Measurements from ENCODE around the gene ROR1. TPM values are rescaled to one million over a fixed set of nuclear protein-coding genes. Genes with fewer than 3 reads are reported as not detected.

Gene ROR1
- total and polyA plus RNA-seq, 9 of the 15 experiments (the other 6 are each of a cell fraction or from before 2014, with no cell fraction given) = 0.02 TPM; not detected in 8

- in situ Hi-C loops (cut with MboI) = no loop called here
- BruUV-seq (replicated peaks) = no TSS peak
- no peak for FAIRE-seq
- TF ChIP-seq ARID4B (CRISPR knock-in tag; IDR thresholded peaks at IDR 0.05) (no peak), SP1 (CRISPR knock-in tag; IDR thresholded peaks at IDR 0.05) (no peak), ZHX1 (conservative IDR thresholded peaks at IDR 0.05; ENCODE audit: low read length) (no peak), NKRF (IDR thresholded peaks at IDR 0.05; ENCODE audit: borderline replicate concordance) (no peak), VEZF1 (CRISPR knock-in tag; IDR thresholded peaks at IDR 0.05) (no peak), EGR1 (conservative IDR thresholded peaks at IDR 0.05) (no peak), ZNF696 (CRISPR knock-in tag; conservative IDR thresholded peaks at IDR 0.05) (no peak), NRF1 (conservative IDR thresholded peaks at IDR 0.05 in 1 of 2, IDR thresholded peaks at IDR 0.05 in 1 of 2) (no peak), ZBTB26 (CRISPR knock-in tag; IDR thresholded peaks at IDR 0.05) (no peak), CHD4 (IDR thresholded peaks at IDR 0.05; ENCODE audit: insufficient read depth, insufficient replicate concordance, low read depth, low read length, poor library complexity, severe bottlenecking) (no peak)
These were observed 162.5 kb downstream of the ROR1 start for GRCh38 chr1:63936276-63936675.

More at GRCh38 chr1:63936276-63936675, 162.5 kb downstream of the ROR1 start:
- Histone ChIP-seq H3K4me2 (ENCODE audit: insufficient read depth, low read length) (no peak overlapping the region), H3K27me3 (ENCODE audit: control insufficient read depth in 2 of 2, insufficient read depth in 2 of 2, low read length in 2 of 2) (no peaks in the 10 kb centered on the region), H3K9me1 (ENCODE audit: control insufficient read depth, insufficient read depth, low read length) (no peaks in the 10 kb centered on the region), H3K4me3 (no peak overlapping the region), H3K36me3 (ENCODE audit: control insufficient read depth, insufficient read depth, low read length) (no peaks in the 10 kb centered on the region), H3K27ac (ENCODE audit: extremely low read depth, low read depth, low read length) (no peak overlapping the region), H3K9ac (ENCODE audit: insufficient read depth in 1 of 2, low read depth in 2 of 2, low read length in 2 of 2) (no peak overlapping the region), H3K79me2 (ENCODE audit: control insufficient read depth, insufficient read depth, low read length) (no peaks in the 10 kb centered on the region), H4K20me1 (replicated peaks; ENCODE audit: control insufficient read depth, insufficient read depth, low read length) (no peaks in the 10 kb centered on the region), H2AFZ (ENCODE audit: low read depth, low read length) (no peak overlapping the region), H3K4me1 (replicated peaks in 1 of 2; ENCODE audit: control insufficient read depth in 2 of 2, insufficient read depth in 2 of 2, low read length in 2 of 2) (no peaks in the 10 kb centered on the region), H3K9me3 (replicated peaks; ENCODE audit: control insufficient read depth, insufficient read depth, low read depth, low read length) (no peaks in the 10 kb centered on the region)
- ATAC-seq = no peak
- intact Hi-C loops (cut with micrococcal nuclease) = no loop called here
- POLR2A ChIA-PET = no interaction called here
- CTCF ChIA-PET (ENCODE audit: low intra/inter-chr PET ratio) = no interaction called here
- DNase-seq (ENCODE audit: extremely low read depth in 1 of 4, low spot score in 3 of 4) = no peak
- WGBS (ENCODE audit: insufficient coverage, low coverage, missing lambda C conversion rate) = 0% methylated on average over 1 of the region's 1 CpG
